ENCODE results near the gene WNK2.

Gene WNK2

DNA sequence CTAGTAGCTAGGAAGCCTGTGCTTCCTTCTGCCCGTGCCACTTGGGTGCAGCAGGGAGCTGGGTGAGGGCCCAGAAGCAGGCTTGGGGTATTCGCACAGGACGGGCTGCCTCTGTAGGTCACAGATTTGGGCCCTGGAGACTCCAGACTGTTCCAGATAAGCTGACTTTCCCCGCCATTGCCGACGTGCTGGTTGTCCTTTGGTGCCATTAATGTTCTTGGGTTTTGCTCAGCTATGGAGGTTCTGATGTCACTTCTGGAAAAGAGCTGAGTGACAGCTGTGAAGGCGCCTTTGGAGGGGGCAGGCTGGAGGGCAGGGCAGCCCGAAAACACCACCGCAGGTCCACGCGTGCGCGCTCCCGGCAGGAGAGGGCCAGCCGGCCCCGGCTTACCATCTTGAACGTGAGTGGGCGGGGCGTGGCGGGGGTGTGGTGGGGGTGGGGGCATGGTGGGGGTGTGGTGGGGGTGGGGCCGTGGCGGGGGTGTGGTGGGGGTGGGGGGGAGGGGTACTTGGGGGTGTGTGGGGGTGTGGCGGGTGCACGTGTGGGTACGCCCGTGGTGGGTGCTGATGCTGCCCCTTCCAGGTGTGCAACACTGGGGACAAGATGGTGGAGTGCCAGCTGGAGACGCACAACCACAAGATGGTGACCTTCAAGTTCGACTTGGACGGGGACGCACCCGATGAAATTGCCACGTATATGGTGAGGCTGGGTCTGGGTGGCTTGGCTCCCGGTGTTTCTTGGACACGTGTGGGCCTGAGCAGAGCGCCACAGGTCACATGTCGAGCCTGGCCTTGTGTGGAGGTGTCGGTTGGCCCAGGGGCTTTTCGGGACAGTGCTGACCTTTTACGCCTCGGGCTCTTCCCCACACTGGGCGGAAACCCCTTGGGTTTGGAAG is 79.6 kb downstream of the WNK2 start:
- no peak for DNase-seq (ENCODE audit: extremely low read depth in 1 of 2, low read depth in 1 of 2)

DNA sequence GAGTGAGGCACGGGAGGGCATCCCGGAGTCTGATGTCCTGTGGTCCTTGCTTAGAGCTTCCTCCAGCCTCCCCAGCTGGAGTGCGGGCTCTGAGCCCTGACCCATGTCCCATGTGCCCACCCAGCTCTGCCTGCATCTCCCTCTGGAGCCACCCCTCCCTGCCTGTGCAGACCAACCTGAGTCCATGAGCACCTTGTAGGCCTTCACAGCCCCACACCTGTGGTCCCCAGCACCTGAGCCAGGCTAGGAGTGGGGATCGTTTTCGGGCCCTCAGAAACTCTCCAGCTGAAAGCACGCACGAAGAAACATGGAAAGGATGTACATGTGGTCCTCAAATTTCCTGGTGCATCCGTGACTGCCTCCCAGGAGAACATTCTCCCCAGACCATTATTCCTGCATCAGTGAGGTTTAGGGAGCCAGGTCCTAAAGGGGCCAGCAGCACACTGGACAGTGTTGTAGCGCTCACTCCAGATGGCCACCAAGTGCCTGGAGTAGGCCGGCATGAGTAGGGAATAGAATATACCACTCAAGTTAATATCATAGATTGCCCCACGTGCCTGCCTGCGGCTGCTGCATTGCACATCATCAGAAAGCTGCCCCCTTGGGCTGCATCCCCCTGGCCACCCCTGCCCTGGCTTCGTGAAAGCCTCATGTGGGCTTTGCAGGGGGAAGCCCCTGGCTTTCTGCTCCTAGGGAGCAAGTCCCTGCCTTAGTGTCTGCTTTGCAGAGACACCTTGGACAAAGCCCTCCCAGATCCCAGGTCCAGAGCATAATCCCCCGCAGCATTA is 80.6 kb downstream of the WNK2 start:
- DNase-seq (ENCODE audit: extremely low read depth in 1 of 2, low read depth in 1 of 2) = no peak

DNA sequence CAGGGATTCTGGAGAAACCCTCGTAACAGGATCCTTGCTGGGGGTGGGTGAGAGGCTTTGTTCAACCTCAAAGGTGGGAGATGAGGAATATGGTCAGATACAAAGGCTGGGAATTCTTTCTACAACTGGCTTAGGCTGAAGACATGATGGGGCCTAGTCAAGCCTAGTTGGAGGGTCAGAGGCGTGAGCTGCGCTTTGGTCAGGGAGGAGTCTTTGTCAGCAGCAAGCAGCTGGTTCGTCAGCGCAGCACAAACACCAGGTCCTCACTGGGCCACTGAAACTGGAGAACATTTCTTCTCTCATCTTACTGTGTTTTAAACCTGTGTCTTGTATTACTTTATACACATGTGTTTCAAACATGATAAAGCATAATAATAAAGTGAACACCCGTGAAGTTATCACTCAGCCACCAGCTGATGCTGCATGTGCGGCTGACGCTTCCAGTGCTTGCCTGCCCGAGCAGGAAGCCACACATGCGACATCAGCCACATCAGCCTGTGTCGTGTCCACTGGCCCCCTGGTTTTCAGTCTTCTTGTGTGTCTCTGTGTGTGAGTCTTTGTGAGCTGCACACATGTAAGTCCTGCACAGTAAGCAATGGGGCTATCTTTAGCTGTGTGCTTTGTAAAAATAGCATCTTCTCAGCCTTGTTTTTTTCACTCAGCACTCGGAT is 81.5 kb downstream of the WNK2 start:
- DNase-seq (ENCODE audit: extremely low read depth in 1 of 2, low read depth in 1 of 2) = no peak

DNA sequence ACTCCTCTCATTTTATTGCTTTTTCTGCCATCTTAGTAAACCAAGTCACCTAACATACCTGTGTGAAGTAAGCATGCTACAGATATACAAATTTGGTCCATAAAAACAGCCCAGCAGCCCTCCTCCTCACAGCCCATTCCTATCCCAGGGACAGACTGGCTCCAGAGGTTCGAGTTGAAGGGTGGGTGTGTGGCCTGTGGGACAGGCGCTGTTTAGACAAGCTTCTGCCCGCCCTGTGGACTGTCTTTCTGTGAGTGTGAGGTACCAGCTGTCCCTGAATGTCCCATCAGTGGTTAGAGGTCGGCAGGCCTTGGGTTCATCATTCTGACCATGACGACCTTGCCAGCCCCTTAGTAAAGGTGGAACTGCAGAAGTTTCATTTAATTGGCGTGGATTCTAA is 82.0 kb downstream of the WNK2 start:
- DNase-seq (ENCODE audit: extremely low read depth in 1 of 2, low read depth in 1 of 2) = no peak

DNA sequence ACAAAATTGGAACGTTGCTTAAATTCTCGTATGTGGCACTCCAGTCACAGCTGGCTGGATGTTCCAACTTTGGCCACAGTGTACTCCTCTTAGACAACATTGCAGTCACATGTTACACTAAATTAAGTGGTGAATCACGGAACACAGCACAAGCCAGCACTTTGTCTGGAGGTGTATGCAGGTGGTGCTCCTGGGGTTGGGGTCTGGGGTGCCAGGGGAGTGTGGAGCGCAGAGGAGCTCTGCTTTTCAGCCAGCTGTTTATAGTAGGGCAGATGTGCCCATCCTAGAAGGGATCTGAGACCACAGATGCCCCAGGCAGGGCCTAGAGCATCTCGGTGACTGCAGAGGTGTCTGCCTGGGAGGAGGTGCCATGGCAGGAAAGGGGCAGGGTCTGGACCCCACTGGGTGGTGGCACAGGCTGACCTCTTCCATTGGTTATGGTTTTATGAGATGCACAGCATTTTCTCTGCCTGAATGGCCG is 82.6 kb downstream of the WNK2 start:
- DNase-seq (ENCODE audit: extremely low read depth in 1 of 2, low read depth in 1 of 2) = no peak

DNA sequence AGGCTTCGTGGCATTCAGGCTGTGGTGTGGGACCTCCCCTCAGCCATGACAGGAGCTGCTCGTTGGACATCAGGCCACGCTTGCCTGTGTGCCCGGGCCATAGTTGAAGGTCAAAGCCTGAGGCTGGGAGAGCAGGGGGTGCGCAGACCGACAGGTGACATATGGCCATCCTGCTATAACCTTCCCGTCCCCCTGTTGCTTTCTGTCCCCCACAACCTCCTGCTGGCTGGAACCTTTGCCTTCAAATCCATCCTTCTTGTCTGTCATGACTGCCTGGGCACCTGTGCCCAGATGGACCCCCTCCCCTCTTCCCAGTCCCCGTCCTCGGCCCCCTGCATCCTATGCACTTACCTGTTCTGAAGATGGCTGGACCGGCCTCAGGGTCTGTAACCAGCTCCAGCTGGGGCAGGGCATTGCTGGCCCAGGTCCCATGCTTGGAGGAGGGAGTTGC is 83.2 kb downstream of the WNK2 start:
- no peak for DNase-seq (ENCODE audit: extremely low read depth in 1 of 2, low read depth in 1 of 2)

DNA sequence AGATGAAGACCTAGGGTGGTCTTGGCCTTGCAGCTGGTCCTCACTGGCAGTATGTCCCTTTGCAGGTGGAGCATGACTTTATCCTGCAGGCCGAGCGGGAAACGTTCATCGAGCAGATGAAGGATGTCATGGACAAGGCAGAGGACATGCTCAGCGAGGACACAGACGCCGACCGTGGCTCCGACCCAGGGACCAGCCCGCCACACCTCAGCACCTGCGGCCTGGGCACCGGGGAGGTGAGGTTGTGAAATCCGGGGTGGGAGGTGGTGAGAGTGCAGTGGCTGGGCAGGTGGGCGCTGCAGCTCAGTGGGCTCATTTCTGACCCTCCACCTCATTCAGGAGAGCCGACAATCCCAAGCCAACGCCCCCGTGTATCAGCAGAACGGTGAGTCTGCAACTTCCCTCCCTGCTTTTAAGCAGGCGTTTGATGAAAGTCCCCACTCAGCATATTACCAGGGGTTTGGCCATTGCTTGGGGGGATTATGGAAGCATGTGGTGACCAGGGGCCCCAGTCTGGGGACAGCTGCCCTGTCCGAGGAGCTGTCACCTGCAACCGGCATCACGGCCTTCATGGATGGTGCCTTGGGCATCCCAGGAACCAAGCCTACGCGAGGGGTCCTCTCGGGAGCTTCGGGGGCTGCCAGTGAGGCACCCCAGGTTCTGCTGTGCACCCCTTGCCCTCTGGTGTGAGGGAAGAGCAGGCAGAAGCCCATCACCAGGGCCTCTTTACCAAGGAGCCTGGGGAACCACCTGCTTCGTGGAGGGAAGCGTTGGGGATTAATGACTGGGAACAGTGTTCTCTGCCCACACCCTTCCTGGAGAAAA is 84.0 kb downstream of the WNK2 start:
- DNase-seq (ENCODE audit: extremely low read depth in 1 of 2, low read depth in 1 of 2) = no peak

DNA sequence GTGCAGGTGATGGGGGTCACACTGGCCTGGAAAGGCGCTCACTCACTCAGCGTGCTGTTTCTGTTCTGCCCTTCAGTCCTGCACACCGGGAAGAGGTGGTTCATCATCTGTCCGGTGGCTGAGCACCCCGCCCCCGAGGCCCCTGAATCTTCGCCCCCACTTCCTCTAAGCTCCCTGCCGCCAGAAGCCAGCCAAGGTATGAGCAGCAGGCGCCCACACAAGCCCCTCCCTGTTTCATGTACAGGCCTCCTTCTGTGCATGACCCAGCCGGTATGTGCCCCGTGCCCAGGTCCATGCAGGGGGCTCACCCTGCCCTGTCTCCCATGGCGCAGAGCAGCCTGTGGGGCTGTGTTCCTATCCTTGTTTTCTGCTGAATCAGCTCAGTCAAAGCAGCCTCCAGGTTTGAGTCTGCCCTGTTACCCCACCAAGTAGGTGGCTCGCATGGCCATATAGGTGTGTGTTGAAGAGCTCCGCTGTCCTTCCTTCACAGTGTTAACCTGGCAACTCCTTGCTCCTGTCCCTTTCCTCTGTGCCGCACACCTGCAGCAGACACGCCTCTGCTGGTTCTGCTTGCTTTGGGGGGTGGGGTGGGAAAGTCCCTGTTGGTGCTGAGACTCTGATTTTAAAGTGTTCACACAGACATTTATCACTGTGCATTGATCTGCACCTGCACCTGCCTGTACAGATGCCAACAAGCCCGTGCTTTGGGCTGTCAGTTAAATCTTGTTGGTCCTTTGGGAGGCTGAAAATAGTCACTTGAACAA is 84.8 kb downstream of the WNK2 start:
- no peak for DNase-seq (ENCODE audit: extremely low read depth in 1 of 2, low read depth in 1 of 2)

DNA sequence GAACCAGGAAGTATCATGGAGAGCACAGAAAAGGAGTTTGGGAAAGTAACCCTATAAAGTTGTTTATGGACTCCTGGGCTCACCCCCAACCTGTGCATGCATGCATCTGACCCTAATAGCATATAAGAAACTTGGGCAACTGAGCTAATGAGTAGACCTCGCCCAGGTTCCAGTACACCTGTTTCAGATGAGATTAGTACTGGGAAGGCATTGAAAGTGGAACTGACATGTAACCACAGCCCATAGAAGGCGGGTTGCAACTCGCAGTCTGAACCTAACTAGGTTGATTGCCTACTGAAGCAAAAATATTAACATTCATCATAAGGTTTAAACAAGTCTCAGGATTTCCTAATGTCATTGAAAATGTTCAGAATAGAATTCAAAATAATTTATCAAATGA is 87.0 kb downstream of the WNK2 start:
- DNase-seq (ENCODE audit: extremely low read depth in 1 of 2, low read depth in 1 of 2) = no peak

DNA sequence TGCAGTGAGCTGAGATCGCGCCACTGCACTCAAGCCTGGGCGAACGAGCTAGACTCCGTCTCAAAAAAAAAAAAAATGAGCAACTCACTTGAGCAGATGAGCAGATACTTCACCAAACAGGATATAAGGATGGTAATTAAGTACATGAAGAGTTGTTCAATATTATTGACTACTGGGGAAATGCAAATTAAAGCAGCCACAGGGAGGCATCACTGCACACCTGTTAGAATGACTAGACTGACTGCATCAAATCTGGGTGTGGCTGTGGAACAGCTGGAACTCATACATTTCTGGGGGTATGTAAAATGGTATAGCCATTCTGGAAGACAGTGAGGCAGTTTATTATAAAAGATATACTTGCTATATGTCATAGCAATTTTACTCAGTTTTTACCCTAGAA is 93.0 kb downstream of the WNK2 start:
- no peak for DNase-seq (ENCODE audit: extremely low read depth in 1 of 2, low read depth in 1 of 2)

DNA sequence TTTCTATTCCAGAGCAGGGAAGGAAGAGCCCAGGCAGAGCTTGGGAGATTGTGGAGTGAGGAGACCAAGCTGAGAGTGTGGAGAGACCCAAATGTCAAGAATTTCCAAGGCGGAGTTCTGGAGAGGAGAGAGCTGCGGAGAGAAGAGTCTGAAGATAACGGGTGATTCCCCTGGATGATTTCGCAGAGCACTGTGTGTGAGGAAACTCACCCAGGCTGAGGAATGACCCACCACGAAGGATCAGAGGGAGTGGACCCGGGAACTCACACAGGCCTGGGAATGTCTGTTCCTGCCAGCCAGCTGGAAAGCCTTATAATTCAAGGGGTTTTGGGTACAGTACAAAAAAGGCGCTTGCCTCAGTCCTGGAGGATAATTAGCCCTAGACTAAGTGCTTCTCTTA is 94.2 kb downstream of the WNK2 start:
- no peak for DNase-seq (ENCODE audit: extremely low read depth in 1 of 2, low read depth in 1 of 2)

DNA sequence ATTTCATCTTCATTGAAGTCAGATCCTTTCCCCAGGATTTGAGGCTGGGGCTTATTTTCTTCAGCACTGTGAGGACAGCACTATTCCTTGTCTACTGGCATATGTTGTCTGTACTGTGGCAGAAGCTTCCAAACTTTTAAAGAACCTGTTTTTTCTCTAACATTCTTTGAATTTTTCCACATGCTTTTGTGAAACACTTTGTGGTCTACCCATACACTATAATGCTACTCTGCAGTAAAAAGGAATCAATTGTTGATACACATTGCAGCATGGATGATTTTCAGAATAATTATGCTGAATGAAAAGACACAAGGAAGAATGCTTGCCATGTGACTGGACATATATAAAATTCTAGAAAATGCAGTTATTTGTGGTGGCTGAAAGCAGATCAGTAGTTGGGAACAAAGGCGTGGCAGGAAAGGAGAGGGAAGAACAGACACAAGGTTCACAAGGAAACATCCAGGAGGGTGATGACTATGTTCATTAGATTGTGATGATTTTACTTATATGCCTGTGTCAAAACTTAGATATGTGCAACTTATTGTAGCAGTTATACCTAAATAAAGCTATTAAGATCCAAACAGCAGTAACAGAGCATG is 96.8 kb downstream of the WNK2 start:
- no peak for DNase-seq (ENCODE audit: extremely low read depth in 1 of 2, low read depth in 1 of 2)

DNA sequence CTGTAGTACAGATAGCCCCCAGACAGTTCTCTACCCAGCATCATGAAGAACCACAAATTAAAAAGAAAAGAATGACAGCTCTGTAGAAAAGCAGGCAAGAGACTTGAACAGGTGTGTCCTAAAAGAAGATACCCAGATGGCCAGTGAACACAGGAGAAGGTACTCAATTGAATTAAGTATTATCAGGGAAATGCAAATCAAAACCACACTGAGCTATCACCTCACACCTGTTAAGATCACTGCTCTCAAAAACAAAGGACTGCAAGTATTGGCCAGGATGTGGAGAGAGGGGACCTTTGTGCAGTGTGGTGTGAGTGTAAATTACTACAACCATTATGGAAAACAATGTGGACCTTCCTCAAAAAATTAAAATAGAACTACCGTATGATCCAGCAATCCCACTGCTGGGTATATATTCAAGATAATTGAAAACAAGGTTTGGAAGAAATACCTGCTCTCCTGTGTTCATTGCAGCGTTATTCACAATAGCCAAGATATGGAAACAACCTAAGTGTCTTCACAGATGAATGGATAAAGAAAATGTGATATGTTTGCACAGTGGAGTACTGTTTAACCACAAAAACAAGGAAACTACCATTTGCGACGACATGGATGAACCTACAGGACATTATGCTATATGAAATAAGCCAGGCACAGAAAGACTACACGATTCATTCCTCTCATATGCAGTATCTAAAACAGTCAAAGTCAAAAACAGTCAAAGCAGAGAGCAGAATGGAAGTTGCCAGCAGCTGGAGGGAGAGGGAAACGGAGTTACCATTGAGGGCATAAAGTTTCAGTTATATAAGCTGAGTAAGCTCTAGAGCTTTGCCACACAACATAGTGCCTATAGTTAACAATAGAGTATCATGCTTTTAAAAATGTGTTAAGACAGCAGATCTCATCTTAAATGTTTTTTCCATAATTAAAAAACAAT is 102.6 kb downstream of the WNK2 start:
- DNase-seq (ENCODE audit: extremely low read depth in 1 of 2, low read depth in 1 of 2) = no peak

DNA sequence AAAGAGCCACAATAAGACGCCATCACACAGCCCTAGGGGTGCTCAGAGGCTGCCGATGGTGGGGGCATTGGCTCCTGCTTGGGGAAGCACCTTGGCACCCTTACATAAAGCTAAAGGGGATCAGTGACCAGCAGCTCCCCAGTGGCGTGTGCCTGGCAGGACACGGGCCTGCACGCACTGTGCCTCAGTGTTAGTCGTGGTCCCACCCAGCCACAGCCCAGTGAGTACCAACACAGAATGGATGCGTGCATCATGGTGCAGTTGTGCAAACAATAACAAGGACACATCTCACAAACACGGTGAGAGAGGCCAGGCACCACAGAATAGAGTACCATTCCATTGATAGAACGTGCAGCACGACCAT is 103.2 kb downstream of the WNK2 start:
- no peak for DNase-seq (ENCODE audit: extremely low read depth in 1 of 2, low read depth in 1 of 2)

DNA sequence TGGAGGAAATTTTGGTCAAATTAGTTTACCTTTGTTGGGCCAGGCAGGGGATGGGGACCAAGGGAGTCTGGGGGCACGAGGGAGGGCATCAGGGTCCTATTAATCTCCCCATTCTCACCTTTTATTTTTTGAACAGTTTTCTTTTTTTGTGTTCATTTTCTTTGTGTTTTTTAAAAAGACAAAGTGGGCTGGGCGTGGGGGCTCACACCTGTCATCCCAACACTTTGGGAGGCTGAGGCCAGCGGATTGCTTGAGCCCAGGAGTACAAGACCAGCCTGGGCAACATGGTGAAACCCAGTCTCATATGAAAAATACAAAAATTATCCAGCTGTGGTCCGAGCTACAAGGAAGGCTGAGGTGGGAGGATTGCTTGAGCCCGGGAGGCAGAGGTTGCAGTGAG is 103.7 kb downstream of the WNK2 start:
- DNase-seq (ENCODE audit: extremely low read depth in 1 of 2, low read depth in 1 of 2) = no peak

DNA sequence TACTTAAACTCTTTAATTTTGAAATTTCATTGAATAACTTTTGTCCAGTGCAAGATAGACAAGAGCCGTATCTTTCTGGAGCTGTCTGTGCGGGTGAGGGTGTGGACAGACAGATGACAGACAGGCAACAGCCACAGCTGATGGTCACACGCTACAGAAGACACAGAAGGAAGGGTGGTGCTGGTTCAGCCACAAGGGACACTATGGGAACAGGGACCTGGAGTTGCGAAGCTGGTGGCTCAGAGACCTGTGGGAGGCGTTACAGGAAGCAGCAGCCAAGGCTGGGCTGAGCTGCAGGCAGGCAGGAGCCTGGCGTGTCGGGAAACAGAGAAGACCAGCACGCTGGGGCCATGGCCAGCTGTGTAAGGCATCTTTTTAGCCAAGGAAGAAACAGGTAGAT is 104.4 kb downstream of the WNK2 start:
- no peak for DNase-seq (ENCODE audit: extremely low read depth in 1 of 2, low read depth in 1 of 2)

DNA sequence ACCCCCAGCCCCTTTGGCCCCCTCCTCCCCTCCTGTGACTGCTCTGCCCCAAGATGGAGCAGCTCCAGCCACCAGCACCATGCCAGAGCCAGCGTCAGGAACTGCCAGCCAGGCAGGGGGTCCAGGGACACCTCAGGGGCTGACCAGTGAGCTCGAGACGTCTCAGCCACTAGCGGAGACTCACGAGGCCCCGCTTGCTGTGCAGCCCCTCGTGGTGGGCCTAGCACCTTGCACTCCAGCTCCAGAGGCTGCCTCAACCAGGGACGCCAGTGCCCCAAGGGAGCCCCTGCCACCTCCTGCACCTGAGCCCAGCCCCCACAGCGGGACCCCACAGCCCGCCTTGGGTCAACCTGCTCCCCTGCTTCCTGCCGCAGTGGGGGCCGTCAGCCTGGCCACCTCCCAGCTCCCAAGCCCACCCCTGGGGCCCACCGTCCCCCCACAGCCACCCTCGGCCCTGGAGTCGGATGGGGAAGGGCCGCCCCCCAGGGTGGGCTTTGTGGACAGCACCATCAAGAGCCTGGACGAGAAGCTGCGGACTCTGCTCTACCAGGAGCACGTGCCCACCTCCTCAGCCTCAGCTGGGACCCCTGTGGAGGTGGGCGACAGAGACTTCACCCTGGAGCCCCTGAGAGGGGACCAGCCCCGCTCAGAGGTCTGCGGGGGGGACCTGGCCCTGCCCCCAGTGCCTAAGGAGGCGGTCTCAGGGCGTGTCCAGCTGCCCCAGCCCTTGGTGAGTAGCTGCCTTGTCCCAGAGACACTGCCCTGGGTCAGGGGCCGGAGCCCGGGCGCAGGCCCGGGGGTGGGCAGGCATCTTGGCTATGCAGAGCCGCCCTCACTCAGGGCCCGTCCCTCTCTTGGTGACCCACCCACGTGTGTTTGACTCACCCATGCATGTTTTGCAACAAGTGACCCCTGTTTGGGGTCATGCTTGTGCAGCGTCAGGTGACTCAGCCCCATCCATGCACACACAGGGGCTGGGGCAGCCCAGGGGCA is 105.2 kb downstream of the WNK2 start:
- DNase-seq (ENCODE audit: extremely low read depth in 1 of 2, low read depth in 1 of 2) = no peak

All from activated CD8-positive, alpha-beta memory T cell treated with anti-CD3 and anti-CD28 coated beads for 1 hour (primary cell).